GM23338 (cell line): ENCODE data around the gene GRM4.

ENCODE experiments used
- CREB1 ChIP-seq: fragments of 250-450 bp; sonication (Bioruptor Pico); IDR thresholded peaks from 2 replicates; pipeline ENCODE4 v1.5.0; 2020; ENCODE audit warnings: low read depth, mild to moderate bottlenecking, moderate library complexity
- EZH2 ChIP-seq: fragments of 200-600 bp; sonication (generic); IDR thresholded peaks from one replicate; pipeline ENCODE4 v1.8.0; 2017; ENCODE audit warnings: antibody characterized with exemption, mild to moderate bottlenecking, low read depth; ENCODE audit not compliant: unreplicated experiment
- EZH2phosphoT487 ChIP-seq: fragments of 200-600 bp; sonication (generic); IDR thresholded peaks from one replicate; pipeline ENCODE4 v1.8.1; 2018; ENCODE audit warnings: antibody characterized with exemption; ENCODE audit not compliant: unreplicated experiment
- JUNB ChIP-seq: IDR thresholded peaks from one replicate; pipeline ENCODE4 v1.6.1; 2016; ENCODE audit warnings: antibody characterized with exemption; ENCODE audit not compliant: unreplicated experiment
- POLR2AphosphoS5 ChIP-seq: IDR thresholded peaks from 2 replicates; pipeline ENCODE4 v1.6.1; 2016; ENCODE audit warnings: antibody characterized with exemption, low read depth
- ZNF331 ChIP-seq: fragments of 250-450 bp; sonication (Bioruptor Pico); IDR thresholded peaks from 2 replicates; pipeline ENCODE4 v1.5.0; 2020; ENCODE audit warnings: low read depth, mild to moderate bottlenecking, moderate library complexity
- TF ChIP-seq, protein P1 (sequence below), 2 experiments: fragments of 200-600 bp in 1 of 2; sonication (generic) in 1 of 2; conservative IDR thresholded peaks; 2 replicates each; pipeline versions ENCODE4 v1.5.1 to v1.6.1; 2016 to 2017; ENCODE audit warnings: antibody characterized with exemption in 2 of 2, low read depth in 2 of 2, mild to moderate bottlenecking in 2 of 2, moderate library complexity in 1 of 2
- TF ChIP-seq, protein P2 (sequence below): IDR thresholded peaks from 2 replicates; pipeline ENCODE4 v1.6.1; 2016; ENCODE audit warnings: antibody characterized with exemption

DNA sequence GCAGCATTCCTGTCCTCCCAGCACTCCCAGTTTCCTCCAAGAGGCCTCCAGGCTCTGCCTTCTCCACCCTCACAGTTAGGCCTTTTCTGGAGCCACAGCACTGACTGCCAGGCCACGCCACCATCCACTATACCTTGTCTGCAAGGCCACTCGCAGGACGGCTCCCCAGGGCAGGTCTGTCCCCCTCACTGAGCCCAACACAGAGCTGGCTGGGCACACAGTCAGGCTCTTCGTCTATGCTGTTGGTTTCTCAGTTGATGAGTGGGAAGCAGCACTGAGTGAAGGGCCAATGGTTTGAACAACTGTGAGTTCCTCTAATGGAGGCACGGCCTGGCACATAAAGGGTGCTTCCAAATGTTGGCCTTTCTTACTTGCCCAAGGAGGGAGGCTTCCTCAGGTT, 95.2 kb downstream of the GRM4 start:
- TF ChIP-seq, protein P1, sequence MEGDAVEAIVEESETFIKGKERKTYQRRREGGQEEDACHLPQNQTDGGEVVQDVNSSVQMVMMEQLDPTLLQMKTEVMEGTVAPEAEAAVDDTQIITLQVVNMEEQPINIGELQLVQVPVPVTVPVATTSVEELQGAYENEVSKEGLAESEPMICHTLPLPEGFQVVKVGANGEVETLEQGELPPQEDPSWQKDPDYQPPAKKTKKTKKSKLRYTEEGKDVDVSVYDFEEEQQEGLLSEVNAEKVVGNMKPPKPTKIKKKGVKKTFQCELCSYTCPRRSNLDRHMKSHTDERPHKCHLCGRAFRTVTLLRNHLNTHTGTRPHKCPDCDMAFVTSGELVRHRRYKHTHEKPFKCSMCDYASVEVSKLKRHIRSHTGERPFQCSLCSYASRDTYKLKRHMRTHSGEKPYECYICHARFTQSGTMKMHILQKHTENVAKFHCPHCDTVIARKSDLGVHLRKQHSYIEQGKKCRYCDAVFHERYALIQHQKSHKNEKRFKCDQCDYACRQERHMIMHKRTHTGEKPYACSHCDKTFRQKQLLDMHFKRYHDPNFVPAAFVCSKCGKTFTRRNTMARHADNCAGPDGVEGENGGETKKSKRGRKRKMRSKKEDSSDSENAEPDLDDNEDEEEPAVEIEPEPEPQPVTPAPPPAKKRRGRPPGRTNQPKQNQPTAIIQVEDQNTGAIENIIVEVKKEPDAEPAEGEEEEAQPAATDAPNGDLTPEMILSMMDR (conservative IDR thresholded peaks at IDR 0.05; ENCODE audit: low read depth in 2 of 2) = no peak
- TF ChIP-seq, protein P2, sequence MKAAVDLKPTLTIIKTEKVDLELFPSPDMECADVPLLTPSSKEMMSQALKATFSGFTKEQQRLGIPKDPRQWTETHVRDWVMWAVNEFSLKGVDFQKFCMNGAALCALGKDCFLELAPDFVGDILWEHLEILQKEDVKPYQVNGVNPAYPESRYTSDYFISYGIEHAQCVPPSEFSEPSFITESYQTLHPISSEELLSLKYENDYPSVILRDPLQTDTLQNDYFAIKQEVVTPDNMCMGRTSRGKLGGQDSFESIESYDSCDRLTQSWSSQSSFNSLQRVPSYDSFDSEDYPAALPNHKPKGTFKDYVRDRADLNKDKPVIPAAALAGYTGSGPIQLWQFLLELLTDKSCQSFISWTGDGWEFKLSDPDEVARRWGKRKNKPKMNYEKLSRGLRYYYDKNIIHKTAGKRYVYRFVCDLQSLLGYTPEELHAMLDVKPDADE = no peak
- TF ChIP-seq CREB1 (CRISPR knock-in tag) (no peak), EZH2 (no peak), POLR2AphosphoS5 (no peak), JUNB (no peak), EZH2phosphoT487 (no peak), ZNF331 (CRISPR knock-in tag) (no peak)
